ENCODE data around the gene TAS2R60. TPM values are rescaled to one million over a fixed set of nuclear protein-coding genes. Genes with fewer than 3 reads are reported as not detected.

The TAS2R60 gene
- total RNA-seq, 1 experiment from 2014 or later, result not detected

DNA sequence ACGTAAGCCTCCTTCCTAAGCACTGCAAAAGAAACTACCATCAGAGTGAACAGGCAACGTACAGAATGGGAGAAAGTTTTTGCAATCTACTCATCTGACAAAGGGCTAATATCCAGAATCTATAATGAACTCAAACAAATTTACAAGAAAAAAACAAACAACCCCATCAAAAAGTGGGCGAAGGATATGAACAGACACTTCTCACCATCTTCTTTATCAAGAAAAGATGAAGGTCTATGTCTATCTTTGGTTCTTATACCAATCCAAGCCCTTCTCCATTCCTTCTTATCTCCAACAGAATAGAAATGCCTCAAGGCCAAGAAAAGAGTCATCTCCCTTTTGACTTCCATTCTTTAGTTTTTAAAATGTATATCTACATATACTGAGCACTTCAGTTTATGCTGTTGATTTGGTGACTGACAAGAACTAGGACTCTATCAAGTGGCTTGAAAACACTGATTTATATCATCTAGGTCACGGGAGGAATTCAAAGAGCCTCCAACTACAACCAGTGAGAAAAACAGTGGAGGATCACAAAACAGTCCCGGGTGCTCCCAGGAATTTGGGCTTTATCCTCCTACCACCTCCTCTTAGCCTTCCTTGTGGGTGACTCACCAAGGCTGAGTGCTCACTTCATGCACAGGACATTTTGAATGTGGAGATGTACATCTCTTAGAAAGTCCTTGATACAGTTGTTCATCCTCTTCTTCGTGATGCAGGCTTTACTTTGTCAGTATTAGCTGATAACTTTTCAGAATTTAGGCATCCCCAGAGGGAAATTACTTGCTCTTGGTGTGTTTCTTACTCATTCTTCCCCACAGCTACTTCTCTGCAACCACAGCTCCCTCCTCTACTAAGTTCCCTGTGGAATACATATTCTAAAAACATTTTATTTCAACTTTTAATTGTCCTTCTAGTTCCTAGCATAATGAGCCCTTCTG lies 49.8 kb downstream of the TAS2R60 start:
- no peak for DNase-seq (ENCODE audit: low spot score)
- in situ Hi-C loops (cut with HindIII; ENCODE audit: low sequenced_read_pairs), result no loop called here

- in situ Hi-C loops (cut with HindIII; ENCODE audit: low sequenced_read_pairs), result no loop called here
- DNase-seq (ENCODE audit: low spot score), result no peak
Measured at GRCh38 chr7:143493751-143494150, 50.5 kb downstream of the TAS2R60 start.

Other genes starting within 250 kb of the TAS2R60 start
- not detected in 2 replicates for gene TAS2R40, start 221.4 kb upstream of the TAS2R60 start, total RNA-seq (2014; rRNA removed; shearing (Covaris generic))
- 3.2 and 7.0 TPM in 2 replicates for gene GSTK1, start 180.0 kb upstream of the TAS2R60 start, total RNA-seq (2014; rRNA removed; shearing (Covaris generic))
- not detected in 2 replicates for gene TMEM139, start 158.5 kb upstream of the TAS2R60 start, total RNA-seq (2014; rRNA removed; shearing (Covaris generic))
- 4.9 and 5.9 TPM in 2 replicates for gene CASP2, start 155.1 kb upstream of the TAS2R60 start, total RNA-seq (2014; rRNA removed; shearing (Covaris generic))
- gene CLCN1, start 127.3 kb upstream of the TAS2R60 start, total RNA-seq (2014; rRNA removed; shearing (Covaris generic)), result not detected in 2 replicates
- 0.06 and 0.31 TPM in 2 replicates for gene FAM131B, start 80.7 kb upstream of the TAS2R60 start, total RNA-seq (2014; rRNA removed; shearing (Covaris generic))
- gene ZYX, start 62.1 kb upstream of the TAS2R60 start, total RNA-seq (2014; rRNA removed; shearing (Covaris generic)), result 25.0 and 33.5 TPM in 2 replicates
- not detected in 2 replicates for gene EPHA1, start 34.6 kb upstream of the TAS2R60 start, total RNA-seq (2014; rRNA removed; shearing (Covaris generic))
- not detected in 2 replicates for gene TAS2R41, start 34.4 kb downstream of the TAS2R60 start, total RNA-seq (2014; rRNA removed; shearing (Covaris generic))
- not detected in 2 replicates for gene CTAGE15, start 128.3 kb downstream of the TAS2R60 start, total RNA-seq (2014; rRNA removed; shearing (Covaris generic))
- gene TCAF2, start 177.5 kb downstream of the TAS2R60 start, total RNA-seq (2014; rRNA removed; shearing (Covaris generic)), result 0.06 TPM in 1 of 2 replicates, not detected in the other

Data from G401 (cell line).